Epidermal melanocyte (primary cell): Measurements from ENCODE around the gene C15orf62.
A peak's percentile ranks its signal among the peaks of the same experiment; 100 is the strongest.

Experiments
- DNase-seq: peaks from one replicate; pipeline ENCODE4 v3.0.0; 2011; ENCODE audit warnings: low spot score; ENCODE audit not compliant: insufficient read length

C15orf62 gene

GRCh38 chr15:40755812-40756208 lies 14.0 kb upstream of the C15orf62 start:
- DNase-seq = no peak

- DNase-seq = no peak
Observed at GRCh38 chr15:40756938-40757337, 12.8 kb upstream of the C15orf62 start.

GRCh38 chr15:40759961-40760360 lies 9.8 kb upstream of the C15orf62 start:
- DNase-seq = no peak

- DNase-seq = no peak
Observed at GRCh38 chr15:40762919-40763800, 6.6 kb upstream of the C15orf62 start.

- DNase-seq = peak; percentile 68
Observed at GRCh38 chr15:40763801-40764628, 5.8 kb upstream of the C15orf62 start, which contains the start of gene GCHFR. Gene GCHFR (plus strand): TSS chr15:40764068. CDS start chr15:40764181, 113 bp downstream.

- DNase-seq = no peak
Observed at GRCh38 chr15:40764629-40765103, 5.1 kb upstream of the C15orf62 start.

- DNase-seq = no peak
Observed at GRCh38 chr15:40766194-40766815, 3.5 kb upstream of the C15orf62 start.

GRCh38 chr15:40766906-40767837 lies 2.6 kb upstream of the C15orf62 start:
- no peak for DNase-seq

- no peak for DNase-seq
Observed at GRCh38 chr15:40767838-40768500, 1.8 kb upstream of the C15orf62 start.

- DNase-seq = no peak
Observed at GRCh38 chr15:40768521-40769273, 1.1 kb upstream of the C15orf62 start.

- no peak for DNase-seq
Observed at GRCh38 chr15:40770147-40770721, 454 bp downstream of the C15orf62 start.

- DNase-seq = no peak
Observed at GRCh38 chr15:40771242-40771641, 1.5 kb downstream of the C15orf62 start.

- no peak for DNase-seq
Observed at GRCh38 chr15:40772014-40772413, 2.2 kb downstream of the C15orf62 start.

GRCh38 chr15:40773496-40773895 lies 3.7 kb downstream of the C15orf62 start:
- no peak for DNase-seq

GRCh38 chr15:40773902-40774301 lies 4.1 kb downstream of the C15orf62 start:
- DNase-seq = no peak

GRCh38 chr15:40775007-40775406 lies 5.2 kb downstream of the C15orf62 start:
- no peak for DNase-seq

- no peak for DNase-seq
Observed at GRCh38 chr15:40775740-40776536, 6.2 kb downstream of the C15orf62 start.

- DNase-seq = no peak
Observed at GRCh38 chr15:40776537-40777141, 6.9 kb downstream of the C15orf62 start.
